ENCODE data around the gene CD9. TPM values are rescaled to one million over a fixed set of nuclear protein-coding genes. Genes with fewer than 3 reads are reported as not detected.

Gene CD9
- total and polyA plus RNA-seq, 2 of the 8 experiments (the other 6 are each of a cell fraction or from before 2014, with no cell fraction given), result 168 to 319 TPM

DNA sequence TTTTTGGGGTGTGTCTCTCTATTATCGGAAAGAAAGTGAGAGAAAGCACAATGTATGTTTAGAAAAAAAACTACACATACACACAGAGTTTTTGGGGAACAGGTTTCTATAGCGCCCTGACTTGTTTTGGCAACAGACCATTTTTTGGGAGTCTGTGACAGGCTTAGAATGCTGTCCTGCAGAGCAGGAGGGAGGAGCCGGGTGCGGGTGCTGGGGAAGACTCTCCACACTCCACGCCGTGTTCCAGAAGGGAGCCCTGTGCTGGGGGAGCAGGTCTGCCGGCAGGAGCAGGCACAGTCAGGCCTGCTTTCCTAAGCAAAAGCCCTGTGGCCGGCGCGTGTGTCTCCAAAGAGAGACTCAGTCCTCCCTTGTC lies 26.5 kb downstream of the CD9 start:
- no peaks in the 10 kb centered on the region for H3K23me2 ChIP-seq (ENCODE audit: low read depth, low read length)
- no peak overlapping the region; a peak in 1 of 7 replicates for H3K9ac ChIP-seq (replicated peaks in 1 of 4; ENCODE audit: extremely low read depth in 1 of 4, low read depth in 3 of 4, low read length in 3 of 4)
- H2BK120ac ChIP-seq (replicated peaks; ENCODE audit: low read depth, low read length), result no peak overlapping the region
- no peak overlapping the region for H4K91ac ChIP-seq (replicated peaks; ENCODE audit: insufficient read length, low read length)
- H3K27me3 ChIP-seq (replicated peaks in 1 of 4; ENCODE audit: control insufficient read depth in 3 of 4, extremely low read depth in 1 of 4, insufficient read depth in 3 of 4, low read length in 3 of 4), result no peaks in the 10 kb centered on the region
- ChIA-PET POLR2A (ENCODE audit: partially characterized antibody) (interaction anchor here (9.3 kb wide), 1 partner anchor 13 kb away, joined by 51 read pairs; no protein-coding TSS in a partner anchor), CTCF (ENCODE audit: partially characterized antibody) (interaction anchor here (0.6 to 15.1 kb wide), 6 partner anchors 17 to 94 kb away, joined by 3 to 130 read pairs (median 14); partner anchors contain the start of gene CD9)
- H2BK20ac ChIP-seq (ENCODE audit: low read length), result no peak overlapping the region
- H2AFZ ChIP-seq (ENCODE audit: low read length), result no peak overlapping the region
- no peak overlapping the region for H3K27ac ChIP-seq (ENCODE audit: low read depth, low read length)
- DNase-seq (ENCODE audit: low read depth in 1 of 2, low spot score in 2 of 2) (no peak), FAIRE-seq (no peak)
- no peak overlapping the region for H3K18ac ChIP-seq (ENCODE audit: extremely low read depth, low read length)
- no peak overlapping the region for H3K4me3 ChIP-seq (ENCODE audit: extremely low read depth in 1 of 4, insufficient read depth in 2 of 4, low read depth in 3 of 4, low read length in 4 of 4)
- H2BK12ac ChIP-seq (ENCODE audit: low read depth, low read length), result no peak overlapping the region
- H3K79me1 ChIP-seq (ENCODE audit: low read depth, low read length), result peaks cover 22% of the 10 kb centered on the region
- peaks cover 0 to 7% (median 4%) of the 10 kb centered on the region in 4 experiments; a peak in 6 of 7 replicates for H3K4me1 ChIP-seq (replicated peaks in 1 of 4; ENCODE audit: control insufficient read depth in 3 of 4, insufficient read depth in 4 of 4, low read length in 3 of 4)
- H3K14ac ChIP-seq (ENCODE audit: insufficient read length), result no peak overlapping the region
- H2BK15ac ChIP-seq (ENCODE audit: low read length), result no peak overlapping the region
- peaks cover 0 to 62% of the 10 kb centered on the region in 2 experiments; a peak in 2 of 4 replicates for H3K79me2 ChIP-seq (ENCODE audit: control insufficient read depth in 1 of 2, insufficient read depth in 2 of 2, low read length in 2 of 2)
- no peak overlapping the region for H4K5ac ChIP-seq (ENCODE audit: insufficient read length, low read depth, low read length)
- H2AK5ac ChIP-seq (ENCODE audit: low read depth, low read length), result no peak overlapping the region
- no peak overlapping the region for H3K4ac ChIP-seq (replicated peaks; ENCODE audit: insufficient read length, low read depth, low read length)
- H3K9me3 ChIP-seq (ENCODE audit: insufficient read depth in 2 of 2, low read depth in 1 of 2, low read length in 1 of 2), result no peaks in the 10 kb centered on the region
- H3K4me2 ChIP-seq (ENCODE audit: insufficient read depth in 1 of 2, low read depth in 2 of 2, low read length in 2 of 2), result no peak overlapping the region
- WGBS, 2 experiments (ENCODE audit: extremely low coverage in 1 of 2, insufficient coverage in 1 of 2, insufficient read length in 1 of 2, insufficient replicate concordance in 2 of 2, low coverage in 1 of 2, low lambda C conversion rate in 2 of 2, missing lambda C conversion rate in 1 of 2), result 90% methylated on average over 10 of the region's 10 CpGs; no CpG with 5 or more reads in 1 of the 2 experiments
- H2BK5ac ChIP-seq (ENCODE audit: low read depth, low read length), result no peak overlapping the region
- H3K56ac ChIP-seq (replicated peaks; ENCODE audit: insufficient read length, low read depth, low read length), result no peak overlapping the region
- H3K36me3 ChIP-seq (ENCODE audit: control insufficient read depth in 2 of 4, insufficient read depth in 4 of 4, low read length in 3 of 4), result peaks cover 11 to 34% (median 22%) of the 10 kb centered on the region in 4 experiments
- H4K20me1 ChIP-seq (replicated peaks in 1 of 2; ENCODE audit: control insufficient read depth in 1 of 2, insufficient read depth in 2 of 2, low read length in 2 of 2), result peaks cover 4 to 10% of the 10 kb centered on the region in 2 experiments
- no peak overlapping the region for H4K8ac ChIP-seq (ENCODE audit: extremely low read depth, insufficient read depth, low read length)
- no peak overlapping the region for H3K23ac ChIP-seq (ENCODE audit: insufficient read length)
- TF ChIP-seq TBP (IDR thresholded peaks at IDR 0.05; ENCODE audit: low read depth, low read length), result no peak
- no peak for TF ChIP-seq TEAD4 (IDR thresholded peaks at IDR 0.05; ENCODE audit: low read depth, low read length)
- TF ChIP-seq HDAC6 (IDR thresholded peaks at IDR 0.05; ENCODE audit: low read depth, low read length), result no peak
- no peak for TF ChIP-seq GTF2F1 (IDR thresholded peaks at IDR 0.05; ENCODE audit: borderline replicate concordance, low read depth, low read length)
- TF ChIP-seq E2F6 (IDR thresholded peaks at IDR 0.05), result no peak
- no peak for TF ChIP-seq MAFK (IDR thresholded peaks at IDR 0.05; ENCODE audit: low read depth, low read length)
- TF ChIP-seq ZNF274 (IDR thresholded peaks at IDR 0.05; ENCODE audit: borderline replicate concordance, extremely low read depth, low read length), result no peak
- TF ChIP-seq, protein P1, sequence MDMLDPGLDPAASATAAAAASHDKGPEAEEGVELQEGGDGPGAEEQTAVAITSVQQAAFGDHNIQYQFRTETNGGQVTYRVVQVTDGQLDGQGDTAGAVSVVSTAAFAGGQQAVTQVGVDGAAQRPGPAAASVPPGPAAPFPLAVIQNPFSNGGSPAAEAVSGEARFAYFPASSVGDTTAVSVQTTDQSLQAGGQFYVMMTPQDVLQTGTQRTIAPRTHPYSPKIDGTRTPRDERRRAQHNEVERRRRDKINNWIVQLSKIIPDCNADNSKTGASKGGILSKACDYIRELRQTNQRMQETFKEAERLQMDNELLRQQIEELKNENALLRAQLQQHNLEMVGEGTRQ (IDR thresholded peaks at IDR 0.05; ENCODE audit: low read length), result no peak
- TF ChIP-seq SAP30 (IDR thresholded peaks at IDR 0.05; ENCODE audit: insufficient read depth, insufficient replicate concordance, low read length), result no peak
- no peak for TF ChIP-seq SP4 (IDR thresholded peaks at IDR 0.05; ENCODE audit: low read length)
- TF ChIP-seq JUND (IDR thresholded peaks at IDR 0.05; ENCODE audit: low read length), result no peak
- no peak for TF ChIP-seq EP300 (IDR thresholded peaks at IDR 0.05; ENCODE audit: borderline replicate concordance in 1 of 2, low read depth in 2 of 2, low read length in 2 of 2)
- TF ChIP-seq SIRT6 (IDR thresholded peaks at IDR 0.05; ENCODE audit: low read length), result no peak

Measured in H1 (cell line).